ENCODE measurements around the gene UBR3. TPM values are rescaled to one million over a fixed set of nuclear protein-coding genes. Genes with fewer than 3 reads are reported as not detected.

Gene UBR3
- total RNA-seq, 1 experiment from 2014 or later = 16.4 TPM

DNA sequence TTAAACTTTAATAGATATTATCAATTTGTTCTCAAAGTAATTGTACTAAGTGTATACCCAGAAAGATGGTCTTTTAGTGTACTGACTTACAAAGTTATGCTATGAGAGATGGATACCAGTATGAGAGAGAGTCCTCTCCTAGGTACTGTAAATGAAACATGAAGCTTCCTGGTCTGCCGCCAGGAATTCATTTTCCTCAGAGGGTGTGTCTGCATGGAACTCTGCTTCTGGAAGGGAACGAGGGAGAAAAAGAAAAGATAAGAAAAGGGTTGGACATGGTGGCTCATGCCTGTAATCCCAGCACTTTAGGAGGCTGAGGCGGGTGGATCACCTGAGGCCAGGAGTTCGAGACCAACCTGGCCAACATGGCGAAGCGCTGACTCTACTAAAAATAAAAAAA is 30.8 kb upstream of the UBR3 start:
- H3K36me3 Mint-ChIP-seq = peaks cover 5% of the 10 kb centered on the region
- no peaks in the 10 kb centered on the region for H3K27me3 Mint-ChIP-seq (ENCODE audit: low read depth)
- DNase-seq (ENCODE audit: low spot score) = no peak
- H3K9me3 Mint-ChIP-seq = no peaks in the 10 kb centered on the region
- no peak overlapping the region for H3K27ac Mint-ChIP-seq
- CTCF ChIA-PET = no interaction called here
- TF ChIP-seq FOXP1 (CRISPR knock-in tag; IDR thresholded peaks at IDR 0.05; ENCODE audit: borderline replicate concordance) (no peak), EMX1 (CRISPR knock-in tag; IDR thresholded peaks at IDR 0.05) (no peak)
- TF ChIP-seq, protein P1, sequence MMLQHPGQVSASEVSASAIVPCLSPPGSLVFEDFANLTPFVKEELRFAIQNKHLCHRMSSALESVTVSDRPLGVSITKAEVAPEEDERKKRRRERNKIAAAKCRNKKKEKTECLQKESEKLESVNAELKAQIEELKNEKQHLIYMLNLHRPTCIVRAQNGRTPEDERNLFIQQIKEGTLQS (CRISPR knock-in tag; conservative IDR thresholded peaks at IDR 0.05) = no peak
- H3K4me3 Mint-ChIP-seq = no peak overlapping the region
- POLR2A ChIA-PET = no interaction called here
- peaks cover 28% of the 10 kb centered on the region for H3K4me1 Mint-ChIP-seq
- no peak for ATAC-seq

DNA sequence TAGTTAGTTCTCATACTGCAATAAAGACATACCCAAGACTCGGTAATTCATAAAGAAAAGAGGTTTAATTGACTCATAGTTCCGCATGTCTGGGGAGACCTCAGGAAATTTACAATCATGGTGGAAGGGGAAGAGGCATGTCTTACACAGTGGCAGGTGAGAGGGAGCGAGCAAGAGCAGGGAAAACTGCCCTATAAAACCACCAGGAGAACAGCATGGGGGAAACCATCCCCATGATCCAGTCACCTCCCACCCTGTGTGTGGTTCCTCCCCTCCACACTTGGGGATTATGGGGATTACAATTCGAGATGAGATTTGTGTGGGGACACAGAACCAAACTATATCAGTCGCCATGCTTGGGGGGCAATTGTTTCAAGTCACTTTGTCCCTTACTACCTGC is 29.7 kb upstream of the UBR3 start:
- ChIA-PET CTCF (no interaction called here), POLR2A (no interaction called here)
- H3K36me3 Mint-ChIP-seq = peaks cover 16% of the 10 kb centered on the region
- H3K4me1 Mint-ChIP-seq = peaks cover 35% of the 10 kb centered on the region
- H3K4me3 Mint-ChIP-seq = peak overlapping the region; percentile 89
- peak overlapping the region; percentile 85 for H3K27ac Mint-ChIP-seq
- H3K9me3 Mint-ChIP-seq = no peaks in the 10 kb centered on the region
- DNase-seq (ENCODE audit: low spot score) (no peak), ATAC-seq (peak; percentile 36)
- no peaks in the 10 kb centered on the region for H3K27me3 Mint-ChIP-seq (ENCODE audit: low read depth)
- TF ChIP-seq FOXJ3 (CRISPR knock-in tag; IDR thresholded peaks at IDR 0.05; ENCODE audit: borderline replicate concordance) (no peak), ELF4 (CRISPR knock-in tag; IDR thresholded peaks at IDR 0.05; ENCODE audit: low read depth) (no peak), NFATC4 (CRISPR knock-in tag; IDR thresholded peaks at IDR 0.05) (no peak), ZNF121 (CRISPR knock-in tag; IDR thresholded peaks at IDR 0.05) (no peak), NR2C2 (CRISPR knock-in tag; IDR thresholded peaks at IDR 0.05) (no peak), FOXP1 (CRISPR knock-in tag; IDR thresholded peaks at IDR 0.05; ENCODE audit: borderline replicate concordance) (no peak), ZNF138 (CRISPR knock-in tag; conservative IDR thresholded peaks at IDR 0.05) (no peak), ZNF671 (CRISPR knock-in tag; IDR thresholded peaks at IDR 0.05) (no peak)
- TF ChIP-seq, protein P2, sequence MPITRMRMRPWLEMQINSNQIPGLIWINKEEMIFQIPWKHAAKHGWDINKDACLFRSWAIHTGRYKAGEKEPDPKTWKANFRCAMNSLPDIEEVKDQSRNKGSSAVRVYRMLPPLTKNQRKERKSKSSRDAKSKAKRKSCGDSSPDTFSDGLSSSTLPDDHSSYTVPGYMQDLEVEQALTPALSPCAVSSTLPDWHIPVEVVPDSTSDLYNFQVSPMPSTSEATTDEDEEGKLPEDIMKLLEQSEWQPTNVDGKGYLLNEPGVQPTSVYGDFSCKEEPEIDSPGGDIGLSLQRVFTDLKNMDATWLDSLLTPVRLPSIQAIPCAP (CRISPR knock-in tag; IDR thresholded peaks at IDR 0.05) = no peak
- TF ChIP-seq, protein P3, sequence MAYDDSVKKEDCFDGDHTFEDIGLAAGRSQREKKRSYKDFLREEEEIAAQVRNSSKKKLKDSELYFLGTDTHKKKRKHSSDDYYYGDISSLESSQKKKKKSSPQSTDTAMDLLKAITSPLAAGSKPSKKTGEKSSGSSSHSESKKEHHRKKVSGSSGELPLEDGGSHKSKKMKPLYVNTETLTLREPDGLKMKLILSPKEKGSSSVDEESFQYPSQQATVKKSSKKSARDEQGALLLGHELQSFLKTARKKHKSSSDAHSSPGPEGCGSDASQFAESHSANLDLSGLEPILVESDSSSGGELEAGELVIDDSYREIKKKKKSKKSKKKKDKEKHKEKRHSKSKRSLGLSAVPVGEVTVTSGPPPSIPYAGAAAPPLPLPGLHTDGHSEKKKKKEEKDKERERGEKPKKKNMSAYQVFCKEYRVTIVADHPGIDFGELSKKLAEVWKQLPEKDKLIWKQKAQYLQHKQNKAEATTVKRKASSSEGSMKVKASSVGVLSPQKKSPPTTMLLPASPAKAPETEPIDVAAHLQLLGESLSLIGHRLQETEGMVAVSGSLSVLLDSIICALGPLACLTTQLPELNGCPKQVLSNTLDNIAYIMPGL (CRISPR knock-in tag; IDR thresholded peaks at IDR 0.05) = no peak

DNA sequence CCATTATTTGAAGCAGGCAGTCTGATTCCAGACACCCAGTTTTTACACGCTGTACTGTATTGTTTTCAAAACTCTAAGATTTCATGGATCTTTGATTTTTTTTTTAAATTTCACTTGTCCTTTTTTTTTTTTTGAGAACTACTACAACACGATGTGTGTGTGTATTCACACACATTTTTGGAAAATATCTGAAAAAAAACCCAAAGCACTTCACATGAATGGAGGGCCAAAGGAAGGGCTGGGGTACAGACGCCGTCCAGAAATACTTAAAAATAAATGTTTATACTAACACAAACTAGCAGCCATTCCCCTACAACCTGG is 28.9 kb upstream of the UBR3 start:
- H3K9me3 Mint-ChIP-seq = no peaks in the 10 kb centered on the region
- DNase-seq (ENCODE audit: low spot score) (no peak), ATAC-seq (no peak)
- H3K4me3 Mint-ChIP-seq = peak overlapping the region; percentile 89
- TF ChIP-seq FOXP1 (CRISPR knock-in tag; IDR thresholded peaks at IDR 0.05; ENCODE audit: borderline replicate concordance) = no peak
- no peaks in the 10 kb centered on the region for H3K27me3 Mint-ChIP-seq (ENCODE audit: low read depth)
- H3K27ac Mint-ChIP-seq = peak overlapping the region; percentile 85
- ChIA-PET CTCF (interaction anchor here (0.9 to 1.0 kb wide), 2 partner anchors 8 to 29 kb away, joined by 3 to 4 read pairs; partner anchors contain the start of gene UBR3), POLR2A (interaction anchor here (0.6 to 1.2 kb wide), 3 partner anchors 8 to 104 kb away, joined by 3 to 4 read pairs (median 4); no protein-coding TSS in a partner anchor)
- H3K4me1 Mint-ChIP-seq = peaks cover 35% of the 10 kb centered on the region
- H3K36me3 Mint-ChIP-seq = peaks cover 20% of the 10 kb centered on the region

DNA sequence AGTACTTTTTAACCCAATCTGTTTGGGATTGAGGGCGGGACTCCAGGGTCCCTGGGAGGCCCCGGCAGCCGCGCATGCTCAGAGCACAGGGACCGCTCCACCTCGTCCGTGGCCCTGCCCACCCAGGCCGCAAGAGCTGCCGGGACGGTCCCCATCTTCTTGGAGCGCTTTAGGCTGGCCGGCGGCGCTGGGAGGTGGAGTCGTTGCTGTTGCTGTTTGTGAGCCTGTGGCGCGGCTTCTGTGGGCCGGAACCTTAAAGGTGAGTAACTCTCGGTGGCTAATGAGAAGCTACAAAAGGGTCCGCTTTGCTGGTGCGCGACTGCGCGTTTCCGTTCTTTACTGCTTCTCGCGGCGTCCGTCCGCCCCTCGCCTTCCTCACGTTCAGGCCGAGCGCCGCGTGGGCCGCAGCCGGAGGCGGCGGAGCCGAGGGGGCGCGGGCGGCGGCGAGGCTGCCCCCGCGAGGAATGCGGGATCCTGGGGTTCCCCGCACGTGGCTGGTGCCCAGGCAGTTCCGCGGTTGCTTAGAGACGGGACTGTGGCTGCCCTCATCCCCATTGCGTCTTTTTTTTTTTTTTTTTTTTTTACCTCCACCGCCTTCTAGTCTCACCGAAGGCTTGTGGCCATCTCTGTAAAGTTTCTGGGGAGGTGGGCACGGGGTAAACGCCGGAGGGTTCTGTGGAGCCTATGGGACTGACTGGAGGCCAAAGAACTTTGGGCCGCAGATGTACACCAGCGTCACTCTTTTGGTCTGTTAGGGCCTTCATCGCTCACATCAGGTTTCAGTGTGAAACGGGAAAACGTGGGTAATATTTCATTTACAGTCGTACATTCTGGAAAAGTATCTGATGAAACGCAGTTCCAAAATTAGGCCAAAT is 28.3 kb upstream of the UBR3 start, which contains the start of gene SSB:
TSS of gene SSB (plus strand) at position 154 of the 875 bp plus-strand sequence. CDS start 2,090 bp downstream, outside the sequence.
- H3K27ac Mint-ChIP-seq = peak within 1 kb of the TSS; percentile 85
- ChIA-PET CTCF (interaction anchor here (0.9 to 1.0 kb wide), 2 partner anchors 9 to 28 kb away, joined by 3 to 4 read pairs; partner anchors contain the start of gene UBR3), POLR2A (interaction anchor here (0.6 to 1.2 kb wide), 3 partner anchors 9 to 104 kb away, joined by 3 to 4 read pairs (median 4); no protein-coding TSS in a partner anchor)
- DNase-seq (ENCODE audit: low spot score) = peak; percentile 92
- H3K27me3 Mint-ChIP-seq (ENCODE audit: low read depth) = no peaks in the 10 kb centered on the region
- peak; percentile 98 for ATAC-seq
- peaks cover 20% of the 10 kb centered on the region for H3K36me3 Mint-ChIP-seq
- H3K9me3 Mint-ChIP-seq = no peaks in the 10 kb centered on the region
- peak within 1 kb of the TSS; percentile 89 for H3K4me3 Mint-ChIP-seq
- peaks cover 35% of the 10 kb centered on the region for H3K4me1 Mint-ChIP-seq
- TF ChIP-seq PRRX2 (CRISPR knock-in tag; IDR thresholded peaks at IDR 0.05) (no peak), SOX15 (CRISPR knock-in tag; IDR thresholded peaks at IDR 0.05) (no peak), KAT7 (CRISPR knock-in tag; IDR thresholded peaks at IDR 0.05; ENCODE audit: borderline replicate concordance) (no peak), TCF7 (CRISPR knock-in tag; IDR thresholded peaks at IDR 0.05; ENCODE audit: low read depth) (peak; percentile 56; the same call in 1 of the 2 replicates), GABPB1 (CRISPR knock-in tag; IDR thresholded peaks at IDR 0.05) (peak; percentile 40; the same call in 1 of the 2 replicates), ELF4 (CRISPR knock-in tag; IDR thresholded peaks at IDR 0.05; ENCODE audit: low read depth) (no peak), ZNF219 (CRISPR knock-in tag; IDR thresholded peaks at IDR 0.05; ENCODE audit: borderline replicate concordance) (no peak), ZNF671 (CRISPR knock-in tag; IDR thresholded peaks at IDR 0.05) (no peak), SP1 (CRISPR knock-in tag; conservative IDR thresholded peaks at IDR 0.05) (peak; percentile 85)
- TF ChIP-seq, protein P4, sequence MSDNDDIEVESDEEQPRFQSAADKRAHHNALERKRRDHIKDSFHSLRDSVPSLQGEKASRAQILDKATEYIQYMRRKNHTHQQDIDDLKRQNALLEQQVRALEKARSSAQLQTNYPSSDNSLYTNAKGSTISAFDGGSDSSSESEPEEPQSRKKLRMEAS (CRISPR knock-in tag; IDR thresholded peaks at IDR 0.05) = peak; percentile 59; the same call in 1 of the 2 replicates
- TF ChIP-seq, protein P5, sequence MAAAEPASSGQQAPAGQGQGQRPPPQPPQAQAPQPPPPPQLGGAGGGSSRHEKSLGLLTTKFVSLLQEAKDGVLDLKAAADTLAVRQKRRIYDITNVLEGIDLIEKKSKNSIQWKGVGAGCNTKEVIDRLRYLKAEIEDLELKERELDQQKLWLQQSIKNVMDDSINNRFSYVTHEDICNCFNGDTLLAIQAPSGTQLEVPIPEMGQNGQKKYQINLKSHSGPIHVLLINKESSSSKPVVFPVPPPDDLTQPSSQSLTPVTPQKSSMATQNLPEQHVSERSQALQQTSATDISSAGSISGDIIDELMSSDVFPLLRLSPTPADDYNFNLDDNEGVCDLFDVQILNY (CRISPR knock-in tag; IDR thresholded peaks at IDR 0.05) = no peak
- TF ChIP-seq, protein P6, sequence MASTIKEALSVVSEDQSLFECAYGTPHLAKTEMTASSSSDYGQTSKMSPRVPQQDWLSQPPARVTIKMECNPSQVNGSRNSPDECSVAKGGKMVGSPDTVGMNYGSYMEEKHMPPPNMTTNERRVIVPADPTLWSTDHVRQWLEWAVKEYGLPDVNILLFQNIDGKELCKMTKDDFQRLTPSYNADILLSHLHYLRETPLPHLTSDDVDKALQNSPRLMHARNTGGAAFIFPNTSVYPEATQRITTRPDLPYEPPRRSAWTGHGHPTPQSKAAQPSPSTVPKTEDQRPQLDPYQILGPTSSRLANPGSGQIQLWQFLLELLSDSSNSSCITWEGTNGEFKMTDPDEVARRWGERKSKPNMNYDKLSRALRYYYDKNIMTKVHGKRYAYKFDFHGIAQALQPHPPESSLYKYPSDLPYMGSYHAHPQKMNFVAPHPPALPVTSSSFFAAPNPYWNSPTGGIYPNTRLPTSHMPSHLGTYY (CRISPR knock-in tag; IDR thresholded peaks at IDR 0.05) = no peak
- TF ChIP-seq, protein P1 (CRISPR knock-in tag; conservative IDR thresholded peaks at IDR 0.05) = no peak

Data from WTC11 (cell line).